ENCODE measurements around the gene FRY. TPM values are rescaled to one million over a fixed set of nuclear protein-coding genes. Genes with fewer than 3 reads are reported as not detected.
"Not testable (repeated sequence)": the region's sequence is repeated elsewhere in the genome, so short reads cannot be mapped to it uniquely, and the experiment has no call there.

FRY gene
- total and polyA plus RNA-seq, 11 donors = 21.6 to 237 (median 165) TPM

DNA sequence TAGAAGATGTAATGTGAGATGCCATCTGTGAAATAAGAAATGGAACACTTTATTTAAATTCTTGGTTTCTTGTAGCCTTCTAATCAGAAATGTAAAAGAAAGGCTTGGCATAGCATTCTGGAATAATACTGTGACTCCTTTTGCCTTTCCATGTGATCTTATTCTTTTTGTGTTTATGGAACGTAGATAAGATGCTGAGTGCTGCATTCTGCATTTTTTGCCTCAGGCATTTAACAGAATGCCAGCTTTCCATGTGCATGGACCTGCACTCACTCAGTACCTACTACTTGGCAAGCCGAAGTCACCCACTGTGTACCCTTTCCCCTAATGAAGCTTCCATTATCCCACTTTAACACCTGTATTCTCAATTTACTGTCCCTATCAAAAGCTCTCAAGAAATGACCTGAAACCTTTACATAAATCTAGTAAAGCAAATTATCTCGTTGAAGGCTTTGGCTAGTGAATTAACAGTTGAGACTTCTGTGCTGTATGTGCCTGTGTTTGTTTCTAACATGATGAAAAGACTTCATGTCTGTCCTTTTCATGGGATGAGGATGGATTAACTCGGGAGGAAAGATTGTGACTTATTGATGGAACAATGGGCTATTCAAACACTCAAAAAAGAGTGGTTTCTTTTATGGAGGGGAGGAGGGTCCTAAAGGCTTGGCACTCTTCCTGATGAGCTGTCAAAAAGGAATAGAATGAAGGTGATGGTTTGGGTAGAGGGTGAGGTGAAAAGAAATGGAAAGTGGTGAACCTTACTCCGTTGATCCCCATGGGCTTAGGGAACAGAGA, 44.7 kb upstream of the FRY start:
- Histone ChIP-seq H3K36me3 (peaks cover 0 to 3% (median 0%) of the 10 kb centered on the region in 9 donors), H3K27me3 (no peaks in the 10 kb centered on the region), H3K4me3 (no peak overlapping the region), H3K4me1 (peaks cover 0 to 30% (median 13%) of the 10 kb centered on the region in 12 donors), H3K27ac (no peak overlapping the region), H3K9me3 (no peaks in the 10 kb centered on the region)
- 65 to 72% (median 71%) methylated on average over 5 of the region's 5 CpGs for WGBS, 4 donors
- no peak for TF ChIP-seq POLR2A (IDR thresholded peaks at IDR 0.05)
- TF ChIP-seq, protein P1, sequence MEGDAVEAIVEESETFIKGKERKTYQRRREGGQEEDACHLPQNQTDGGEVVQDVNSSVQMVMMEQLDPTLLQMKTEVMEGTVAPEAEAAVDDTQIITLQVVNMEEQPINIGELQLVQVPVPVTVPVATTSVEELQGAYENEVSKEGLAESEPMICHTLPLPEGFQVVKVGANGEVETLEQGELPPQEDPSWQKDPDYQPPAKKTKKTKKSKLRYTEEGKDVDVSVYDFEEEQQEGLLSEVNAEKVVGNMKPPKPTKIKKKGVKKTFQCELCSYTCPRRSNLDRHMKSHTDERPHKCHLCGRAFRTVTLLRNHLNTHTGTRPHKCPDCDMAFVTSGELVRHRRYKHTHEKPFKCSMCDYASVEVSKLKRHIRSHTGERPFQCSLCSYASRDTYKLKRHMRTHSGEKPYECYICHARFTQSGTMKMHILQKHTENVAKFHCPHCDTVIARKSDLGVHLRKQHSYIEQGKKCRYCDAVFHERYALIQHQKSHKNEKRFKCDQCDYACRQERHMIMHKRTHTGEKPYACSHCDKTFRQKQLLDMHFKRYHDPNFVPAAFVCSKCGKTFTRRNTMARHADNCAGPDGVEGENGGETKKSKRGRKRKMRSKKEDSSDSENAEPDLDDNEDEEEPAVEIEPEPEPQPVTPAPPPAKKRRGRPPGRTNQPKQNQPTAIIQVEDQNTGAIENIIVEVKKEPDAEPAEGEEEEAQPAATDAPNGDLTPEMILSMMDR (IDR thresholded peaks at IDR 0.05) = no peak
- ATAC-seq = no peak
- intact Hi-C loops (cut with DNase I) = no loop called here
- DNase-seq = no peak

DNA sequence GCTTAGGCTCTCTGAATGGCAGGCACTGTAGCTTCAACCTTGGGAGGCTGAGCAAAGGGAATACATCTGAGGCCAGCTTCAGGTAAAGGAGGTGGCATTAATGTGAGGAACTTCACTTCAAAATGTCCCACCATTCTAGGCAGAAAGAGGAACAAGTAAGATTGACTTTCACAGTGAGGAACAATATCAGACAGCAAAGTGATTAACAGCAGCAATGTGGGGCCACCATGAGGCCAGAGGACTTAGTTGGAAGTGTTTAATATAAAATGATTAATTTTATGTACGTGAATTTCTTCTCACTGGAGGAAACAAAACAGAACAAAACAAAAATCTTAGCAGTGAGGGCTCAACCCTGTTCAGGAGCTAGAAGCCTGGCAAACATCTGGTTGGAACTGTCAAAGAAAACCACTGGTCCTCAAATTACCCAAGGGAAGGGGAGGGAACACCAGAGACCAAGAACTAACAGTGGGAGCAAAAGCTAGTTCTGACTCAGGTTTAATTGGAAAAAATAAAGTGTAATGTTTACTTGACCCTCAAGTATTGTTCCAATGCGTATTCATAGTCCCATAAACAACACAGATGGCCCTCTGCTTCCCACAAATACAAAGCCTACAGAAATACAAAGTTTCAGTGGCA, 43.9 kb upstream of the FRY start:
- no peak overlapping the region for H3K4me3 ChIP-seq
- H3K27ac ChIP-seq = no peak overlapping the region
- peaks cover 0 to 3% (median 0%) of the 10 kb centered on the region in 9 donors for H3K36me3 ChIP-seq
- no peaks in the 10 kb centered on the region for H3K9me3 ChIP-seq
- 73 to 83% (median 77%) methylated on average over 2 of the region's 2 CpGs for WGBS, 4 donors
- intact Hi-C loops (cut with DNase I) = no loop called here
- ATAC-seq = no peak
- no peak for TF ChIP-seq POLR2A (IDR thresholded peaks at IDR 0.05)
- TF ChIP-seq, protein P1 (IDR thresholded peaks at IDR 0.05) = peak in 2 of 12 donors; percentile 6 to 11
- peaks cover 0 to 23% (median 9%) of the 10 kb centered on the region in 12 donors for H3K4me1 ChIP-seq
- DNase-seq = no peak
- no peaks in the 10 kb centered on the region for H3K27me3 ChIP-seq

DNA sequence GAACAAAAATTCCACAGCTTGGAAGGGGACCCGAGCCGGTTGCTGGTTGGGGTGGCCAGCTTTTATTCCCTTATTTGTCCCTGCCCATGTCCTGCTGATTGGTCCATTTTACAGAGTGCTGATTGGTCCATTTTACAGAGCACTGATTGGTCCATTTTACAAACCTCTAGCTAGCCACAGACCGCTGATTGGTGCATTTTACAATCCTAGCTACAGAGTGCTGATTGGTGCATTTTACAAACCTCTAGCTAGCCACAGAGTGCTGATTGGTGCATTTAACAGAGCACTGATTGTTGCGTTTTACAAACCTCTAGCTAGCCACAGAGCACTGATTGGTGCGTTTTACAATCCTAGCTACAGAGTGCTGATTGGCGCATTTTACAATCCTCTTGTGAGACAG, 37.2 kb upstream of the FRY start:
- not testable (repeated sequence) for H3K9me3 ChIP-seq, H3K27ac ChIP-seq, DNase-seq, H3K27me3 ChIP-seq, H3K36me3 ChIP-seq, ATAC-seq, H3K4me3 ChIP-seq
- intact Hi-C loops (cut with DNase I) = loop anchor here in 1 of 10 donors (10.0 kb wide), 1 partner anchor 80 kb away; no protein-coding TSS in a partner anchor
- peaks cover 0 to 18% (median 7%) of the 10 kb centered on the region in 12 donors for H3K4me1 ChIP-seq
- WGBS, 4 donors = 94 to 98% (median 98%) methylated on average over 6 of the region's 6 CpGs

GRCh38 chr13:31996601-31997000, 35.0 kb upstream of the FRY start:
- WGBS, 4 donors = 47 to 73% (median 50%) methylated on average over 2 of the region's 2 CpGs
- ATAC-seq (no peak), DNase-seq (no peak)
- no peak overlapping the region for H3K27ac ChIP-seq
- no peak for TF ChIP-seq POLR2A (IDR thresholded peaks at IDR 0.05)
- TF ChIP-seq, protein P1 (IDR thresholded peaks at IDR 0.05) = no peak
- peaks cover 0 to 24% (median 13%) of the 10 kb centered on the region in 12 donors for H3K4me1 ChIP-seq
- H3K27me3 ChIP-seq = no peaks in the 10 kb centered on the region
- no peaks in the 10 kb centered on the region for H3K36me3 ChIP-seq
- intact Hi-C loops (cut with DNase I) = loop anchor here in 1 of 10 donors (10.0 kb wide), 1 partner anchor 82 kb away; no protein-coding TSS in a partner anchor
- H3K4me3 ChIP-seq = no peak overlapping the region
- no peaks in the 10 kb centered on the region for H3K9me3 ChIP-seq

Data from heart left ventricle (tissue), 16 donors.